GM10248 (cell line): ENCODE data around the gene DRAXIN.

Source experiments
- CTCF ChIA-PET: fragments of 300-600 bp; sonication (Branson Sonifier 250); formaldehyde crosslinking; extraction: SDS; loops from one replicate; lab custom pipeline; 2021; ENCODE audit warnings: antibody characterized with exemption; lab: Yijun Ruan, JAX
- POLR2A ChIA-PET: fragments of 350-650 bp; sonication (Branson Sonifier 250); formaldehyde crosslinking; extraction: SDS; loops from one replicate; lab custom pipeline; 2020; ENCODE audit warnings: antibody characterized with exemption; lab: Yijun Ruan, JAX
- DNase-seq: peaks from one replicate; pipeline ENCODE4 v3.0.0; 2012; ENCODE audit errors: extremely low spot score
- CTCF ChIP-seq: IDR thresholded peaks from 2 replicates; pipeline ENCODE4 v1.5.1; 2012; ENCODE audit warnings: mild to moderate bottlenecking, low read depth; ENCODE audit errors: extremely low read depth, missing control alignments, control extremely low read depth

Gene DRAXIN

GRCh38 chr1:11707621-11708276, 16.2 kb downstream of the DRAXIN start:
- no peak for TF ChIP-seq CTCF
- ChIA-PET POLR2A (interaction anchor here (0.6 kb wide), 1 partner anchor 202 kb away, joined by 6 read pairs; no protein-coding TSS in a partner anchor), CTCF (interaction anchor here (1.2 to 2.6 kb wide), 5 partner anchors 12 to 670 kb away, joined by 3 to 12 read pairs (median 7); no protein-coding TSS in a partner anchor)
- DNase-seq: no peak

DNA sequence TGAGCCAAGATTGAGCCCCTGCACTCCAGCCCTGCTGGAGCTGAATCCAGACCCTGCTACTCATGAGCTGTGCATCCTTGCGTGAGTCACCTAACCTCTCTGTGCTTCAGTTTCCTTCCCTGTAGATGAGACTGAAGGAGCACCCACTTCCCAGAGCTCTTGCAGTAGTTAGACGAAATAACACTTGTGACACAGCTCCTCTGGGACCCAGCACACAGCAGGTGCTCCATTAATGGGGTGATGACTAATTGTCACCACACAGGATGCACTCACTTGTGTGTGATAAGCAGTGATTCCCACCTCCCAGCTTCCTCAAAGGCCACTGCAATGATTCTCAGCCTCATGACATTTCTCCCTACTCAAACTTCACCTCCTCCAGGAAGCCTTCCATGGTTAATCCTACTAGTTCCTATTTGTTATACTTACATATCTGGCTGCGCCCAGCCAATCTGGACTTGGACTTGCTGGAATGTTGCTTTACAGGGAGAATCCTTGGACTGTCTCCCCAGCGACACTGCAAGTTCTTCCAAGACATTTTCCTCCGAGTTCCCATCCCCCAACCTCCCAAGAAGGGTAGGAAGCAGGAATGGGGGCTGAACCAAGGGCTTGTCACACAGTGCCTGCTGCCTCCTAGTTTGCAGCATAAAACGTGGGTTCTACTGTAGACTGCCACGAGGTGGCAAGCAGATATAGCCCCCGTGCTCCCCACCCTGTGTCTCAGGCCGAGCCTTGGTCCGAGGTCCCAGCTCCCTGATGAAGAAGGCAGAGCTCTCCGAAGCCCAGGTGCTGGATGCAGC, 17.2 kb downstream of the DRAXIN start:
- no peak for DNase-seq
- TF ChIP-seq CTCF: no peak
- ChIA-PET POLR2A (no interaction called here), CTCF (interaction anchor here (1.2 to 2.8 kb wide), 8 partner anchors 11 to 671 kb away, joined by 3 to 17 read pairs (median 6); no protein-coding TSS in a partner anchor)

- CTCF ChIA-PET: interaction anchor here (1.0 to 2.8 kb wide), 8 partner anchors 8 to 67 kb away, joined by 3 to 17 read pairs (median 3); partner anchors contain the start of genes FBXO2, FBXO44 and FBXO6
- POLR2A ChIA-PET: no interaction called here
- TF ChIP-seq CTCF: no peak
- DNase-seq: no peak
These were observed 20.0 kb downstream of the DRAXIN start for GRCh38 chr1:11711490-11711889.

DNA sequence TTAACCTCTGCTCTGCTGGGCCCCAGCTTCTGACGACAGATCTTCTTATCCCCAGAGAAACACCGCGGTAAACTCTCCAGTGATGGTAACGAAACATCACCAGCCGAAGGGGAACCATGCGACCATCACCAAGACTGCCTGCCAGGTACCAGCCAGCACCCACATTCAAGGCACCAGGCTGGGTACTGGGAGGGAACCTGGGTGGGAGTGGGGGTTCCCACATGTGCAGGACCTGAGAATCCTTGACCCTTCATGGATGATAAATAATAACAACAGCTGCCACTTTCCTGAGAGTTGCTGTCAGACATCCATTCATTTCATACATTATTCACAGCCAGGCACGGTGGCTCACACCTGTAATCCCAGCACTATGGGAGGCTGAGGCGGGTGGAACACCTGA, 20.8 kb downstream of the DRAXIN start:
- POLR2A ChIA-PET: no interaction called here
- CTCF ChIA-PET: interaction anchor here (1.1 kb wide), 1 partner anchor 67 kb away, joined by 3 read pairs; no protein-coding TSS in a partner anchor
- no peak for TF ChIP-seq CTCF
- DNase-seq: no peak

DNA sequence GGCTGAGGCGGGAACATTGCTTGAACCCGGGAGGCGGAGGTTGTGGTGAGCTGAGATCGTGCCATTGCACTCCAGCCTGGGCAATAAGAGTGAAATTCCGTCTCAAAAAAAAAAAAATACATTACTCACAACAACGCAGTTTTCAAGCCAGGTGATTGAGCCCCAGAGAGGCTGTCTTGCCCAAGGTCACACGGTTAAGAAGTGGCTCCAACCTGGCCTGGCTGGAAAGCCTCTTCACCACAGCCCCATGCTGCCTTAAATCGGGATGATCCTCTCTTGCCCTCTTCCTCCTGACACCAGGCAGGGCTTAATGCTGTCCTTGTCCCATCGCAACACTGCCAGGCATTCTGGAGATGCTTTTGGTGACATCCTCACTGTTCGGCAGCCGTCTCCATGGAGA, 21.6 kb downstream of the DRAXIN start:
- no peak for TF ChIP-seq CTCF
- ChIA-PET CTCF (no interaction called here), POLR2A (no interaction called here)
- no peak for DNase-seq

- ChIA-PET POLR2A (no interaction called here), CTCF (interaction anchor here (0.7 to 1.7 kb wide), 11 partner anchors 9 to 677 kb away, joined by 3 to 6 read pairs (median 3); no protein-coding TSS in a partner anchor)
- TF ChIP-seq CTCF: no peak
- no peak for DNase-seq
These were observed 23.5 kb downstream of the DRAXIN start for GRCh38 chr1:11714831-11715575.
